Tibial artery (tissue), 4 donors: ENCODE measurements around the gene FAM118A.

Experiments used
- DNase-seq, 2 donors: peaks; one replicate each; pipeline ENCODE4 v3.0.0-alpha.2; 2019
- H3K27ac ChIP-seq, 2 donors: fragments of 200-600 bp; sonication (generic) in 1 of 2; 1 replicate in 1 of 2; 2 replicates in 1 of 2; pipeline ENCODE4 v1.5.1; 2018 to 2019; ENCODE audit warnings: mild to moderate bottlenecking in 1 of 2
- H3K27me3 ChIP-seq, 2 donors: fragments of 200-600 bp; sonication (generic) in 1 of 2; one replicate each; pipeline versions ENCODE4 v1.5.1 to v1.6.0; 2016 to 2019
- H3K36me3 ChIP-seq, 3 donors: fragments of 200-600 bp; sonication (generic) in 2 of 3; one replicate each; pipeline ENCODE4 v1.5.1; 2016 to 2019; ENCODE audit warnings: mild to moderate bottlenecking in 2 of 3
- H3K4me1 ChIP-seq, 4 donors: fragments of 200-600 bp; sonication (generic) in 2 of 4; 1 replicate in 3 of 4; 2 replicates in 1 of 4; pipeline ENCODE4 v1.5.1; 2016 to 2019
- H3K4me3 ChIP-seq, 2 donors: fragments of 200-600 bp; sonication (generic) in 1 of 2; 1 replicate in 1 of 2; 2 replicates in 1 of 2; pipeline ENCODE4 v1.5.1; 2018 to 2019; ENCODE audit warnings: mild to moderate bottlenecking in 2 of 2
- H3K9me3 ChIP-seq, 3 donors: fragments of 200-600 bp; sonication (generic) in 1 of 3; one replicate each; pipeline ENCODE4 v1.5.1; 2016 to 2019
- CTCF ChIP-seq, 2 experiments: fragments of 200-600 bp in 1 of 2; fragments of 450-650 bp in 1 of 2; IDR thresholded peaks; one replicate each; pipeline ENCODE4 v1.5.1; 2017 to 2019; ENCODE audit warnings: antibody characterized with exemption in 2 of 2, mild to moderate bottlenecking in 1 of 2, moderate library complexity in 1 of 2
- intact Hi-C: fragments of 100-400 bp; cut with DNase I; formaldehyde crosslinking; loops from one replicate; pipeline ENCODE4 v1.15.0; 2023; ENCODE audit warnings: low total_unique reads

The FAM118A gene

GRCh38 chr22:45278125-45278524 is 31.6 kb upstream of the FAM118A start:
- peaks cover 0 to 26% (median 3%) of the 10 kb centered on the region in 4 donors for H3K4me1 ChIP-seq
- no peak overlapping the region for H3K4me3 ChIP-seq
- intact Hi-C loops = no loop called here
- no peak for TF ChIP-seq CTCF (IDR thresholded peaks at IDR 0.05)
- H3K9me3 ChIP-seq = no peaks in the 10 kb centered on the region
- no peak for DNase-seq
- H3K27me3 ChIP-seq = no peaks in the 10 kb centered on the region
- no peaks in the 10 kb centered on the region for H3K36me3 ChIP-seq
- H3K27ac ChIP-seq = no peak overlapping the region

- Histone ChIP-seq H3K9me3 (no peaks in the 10 kb centered on the region), H3K27ac (peak overlapping the region; percentile 52 to 65), H3K27me3 (peaks cover 0 to 13% of the 10 kb centered on the region in 2 donors), H3K4me1 (peaks cover 0 to 39% (median 15%) of the 10 kb centered on the region in 4 donors), H3K4me3 (no peak overlapping the region), H3K36me3 (no peaks in the 10 kb centered on the region)
- intact Hi-C loops = no loop called here
- no peak for DNase-seq
- no peak for TF ChIP-seq CTCF (IDR thresholded peaks at IDR 0.05)
Observed at GRCh38 chr22:45280587-45280980, 29.1 kb upstream of the FAM118A start.

GRCh38 chr22:45281010-45281409 is 28.7 kb upstream of the FAM118A start:
- H3K27me3 ChIP-seq = peaks cover 0 to 16% of the 10 kb centered on the region in 2 donors
- intact Hi-C loops = no loop called here
- H3K27ac ChIP-seq = no peak overlapping the region
- peaks cover 0 to 39% (median 15%) of the 10 kb centered on the region in 4 donors for H3K4me1 ChIP-seq
- DNase-seq = no peak
- H3K36me3 ChIP-seq = no peaks in the 10 kb centered on the region
- H3K9me3 ChIP-seq = no peaks in the 10 kb centered on the region
- no peak overlapping the region for H3K4me3 ChIP-seq
- TF ChIP-seq CTCF (IDR thresholded peaks at IDR 0.05) = no peak

GRCh38 chr22:45284705-45285262 is 24.9 kb upstream of the FAM118A start, which contains the start of gene UPK3A:
UPK3A (plus strand) TSS chr22:45284949; CDS start chr22:45285014, 65 bp downstream.
- Histone ChIP-seq H3K36me3 (no peaks in the 10 kb centered on the region), H3K27ac (peak within 1 kb of the TSS in 1 of 2 donors; percentile 4), H3K27me3 (peaks cover 0 to 34% of the 10 kb centered on the region in 2 donors), H3K4me1 (peaks cover 0 to 30% (median 12%) of the 10 kb centered on the region in 4 donors), H3K4me3 (peak within 1 kb of the TSS; percentile 14 to 40), H3K9me3 (no peaks in the 10 kb centered on the region)
- peak; percentile 42 to 81 for DNase-seq
- TF ChIP-seq CTCF (IDR thresholded peaks at IDR 0.05) = no peak
- intact Hi-C loops = no loop called here

DNA sequence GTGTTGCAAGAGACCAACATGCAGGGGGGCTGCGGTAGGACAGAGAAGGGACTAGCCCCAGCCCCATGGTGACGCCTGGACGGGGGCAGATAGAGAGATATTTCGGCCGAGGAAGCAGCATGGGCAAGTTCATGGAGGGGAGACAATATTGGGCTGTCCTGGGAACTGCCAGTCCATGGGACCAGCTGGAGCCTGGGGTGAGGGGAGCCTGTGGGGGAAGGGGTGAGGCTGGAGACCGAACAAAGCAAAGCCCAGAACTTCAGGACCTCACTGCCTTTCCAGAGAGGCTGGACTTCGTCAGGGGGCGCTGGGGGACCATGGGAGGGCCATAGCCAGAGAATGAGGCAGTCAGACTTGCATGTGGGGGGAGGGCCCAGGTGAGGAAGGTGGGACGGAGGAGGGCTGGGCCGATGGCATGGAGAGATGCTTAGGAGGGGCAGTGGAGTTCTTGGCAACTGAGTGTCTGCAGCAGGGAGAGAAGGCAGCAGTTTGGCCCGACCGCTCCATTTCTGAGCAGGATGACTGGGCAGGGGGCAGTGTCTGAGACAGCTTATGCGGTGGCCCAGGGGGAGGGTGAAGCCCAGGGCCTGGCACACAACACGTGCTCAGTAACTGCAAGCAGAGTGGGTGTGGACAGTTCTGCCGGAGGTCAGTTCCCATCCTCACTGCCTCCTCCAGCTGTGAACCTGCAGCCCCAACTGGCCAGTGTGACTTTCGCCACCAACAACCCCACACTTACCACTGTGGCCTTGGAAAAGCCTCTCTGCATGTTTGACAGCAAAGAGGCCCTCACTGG is 24.3 kb upstream of the FAM118A start:
- Histone ChIP-seq H3K4me3 (peak overlapping the region in 1 of 2 donors; percentile 40), H3K4me1 (peaks cover 0 to 24% (median 12%) of the 10 kb centered on the region in 4 donors), H3K36me3 (no peaks in the 10 kb centered on the region), H3K9me3 (no peaks in the 10 kb centered on the region), H3K27ac (peak overlapping the region in 1 of 2 donors; percentile 4), H3K27me3 (peaks cover 0 to 40% of the 10 kb centered on the region in 2 donors)
- DNase-seq = no peak
- intact Hi-C loops = no loop called here
- TF ChIP-seq CTCF (IDR thresholded peaks at IDR 0.05) = no peak
